ENCODE results near the gene TGIF1.
"Not testable (repeated sequence)": the region's sequence is repeated elsewhere in the genome, so short reads cannot be mapped to it uniquely, and the experiment has no call there.

TGIF1 gene

DNA sequence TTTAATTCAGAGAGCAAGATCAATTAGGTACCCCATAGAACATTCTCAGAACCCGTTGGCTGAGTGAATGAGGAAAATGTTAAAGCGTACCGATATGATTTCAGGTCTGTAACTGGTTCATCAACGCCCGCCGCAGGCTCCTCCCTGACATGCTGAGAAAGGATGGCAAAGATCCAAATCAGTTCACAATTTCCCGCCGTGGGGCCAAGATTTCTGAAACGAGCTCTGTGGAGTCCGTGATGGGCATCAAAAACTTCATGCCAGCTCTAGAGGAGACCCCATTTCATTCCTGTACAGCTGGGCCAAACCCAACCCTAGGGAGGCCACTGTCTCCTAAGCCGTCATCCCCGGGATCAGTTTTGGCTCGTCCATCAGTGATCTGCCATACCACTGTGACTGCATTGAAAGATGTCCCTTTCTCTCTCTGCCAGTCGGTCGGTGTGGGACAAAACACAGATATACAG is 7.3 kb downstream of the TGIF1 start:
- DNase-seq = no peak

DNA sequence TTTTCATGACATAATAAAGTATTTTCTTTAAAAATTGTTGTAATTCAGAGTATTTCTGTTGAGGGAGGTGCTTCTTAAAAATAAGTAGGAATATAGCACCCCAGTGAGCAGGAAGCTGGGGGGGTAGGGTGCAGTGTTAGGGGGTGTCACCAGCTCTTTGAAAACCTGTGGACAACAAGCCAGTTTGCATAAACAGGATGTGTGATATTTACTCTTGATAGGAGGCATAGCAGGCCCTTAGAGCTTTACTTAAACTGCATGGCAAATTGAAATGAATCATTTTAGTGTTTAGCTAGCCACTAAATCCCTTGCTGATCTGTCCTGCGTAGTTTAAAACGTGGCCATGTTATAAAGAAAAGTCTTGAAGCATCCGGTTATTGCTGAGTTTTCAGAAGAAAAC is 8.4 kb downstream of the TGIF1 start:
- DNase-seq = no peak

DNA sequence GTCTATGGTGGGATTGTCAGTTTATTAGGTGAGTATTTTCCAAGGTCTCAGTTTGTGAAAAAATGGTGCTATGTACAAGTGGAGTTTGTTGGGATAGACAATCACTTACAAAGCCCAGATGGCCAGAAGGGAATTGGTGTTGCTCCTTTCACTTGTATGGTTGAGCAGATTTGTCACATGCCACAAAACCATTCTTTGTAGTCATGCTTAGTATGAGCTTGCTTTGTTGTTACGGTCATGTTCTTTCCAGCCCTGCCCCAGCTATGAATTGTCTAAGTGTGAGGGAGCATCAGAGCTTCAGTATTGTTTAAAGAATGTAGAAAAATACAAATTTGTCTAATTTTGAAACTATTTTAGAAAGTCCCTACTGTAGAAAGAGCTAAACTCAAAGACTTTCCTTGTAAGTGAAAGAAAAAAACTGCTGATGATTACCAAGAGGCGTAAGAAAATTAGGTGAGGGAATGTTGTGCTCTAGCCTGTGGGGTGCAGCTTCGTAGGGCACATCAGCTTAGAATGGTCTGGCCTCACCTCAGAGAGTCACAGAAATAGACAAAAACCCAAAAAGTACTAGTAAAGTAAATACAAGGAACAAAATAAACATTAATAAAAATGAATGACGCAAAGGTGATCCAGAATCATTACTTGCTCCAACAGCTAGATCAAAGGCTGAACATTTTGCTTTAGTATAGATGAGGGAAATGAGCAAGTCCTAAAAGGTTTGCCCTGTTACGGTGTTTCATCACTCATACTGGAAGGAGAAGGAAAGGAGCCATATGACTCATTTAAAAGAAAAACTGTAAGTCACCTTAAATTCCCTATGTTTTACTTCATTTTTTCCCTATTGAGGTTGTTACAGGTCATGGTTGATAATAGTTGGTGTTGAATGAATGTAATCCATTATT is 9.2 kb downstream of the TGIF1 start:
- no peak for DNase-seq

DNA sequence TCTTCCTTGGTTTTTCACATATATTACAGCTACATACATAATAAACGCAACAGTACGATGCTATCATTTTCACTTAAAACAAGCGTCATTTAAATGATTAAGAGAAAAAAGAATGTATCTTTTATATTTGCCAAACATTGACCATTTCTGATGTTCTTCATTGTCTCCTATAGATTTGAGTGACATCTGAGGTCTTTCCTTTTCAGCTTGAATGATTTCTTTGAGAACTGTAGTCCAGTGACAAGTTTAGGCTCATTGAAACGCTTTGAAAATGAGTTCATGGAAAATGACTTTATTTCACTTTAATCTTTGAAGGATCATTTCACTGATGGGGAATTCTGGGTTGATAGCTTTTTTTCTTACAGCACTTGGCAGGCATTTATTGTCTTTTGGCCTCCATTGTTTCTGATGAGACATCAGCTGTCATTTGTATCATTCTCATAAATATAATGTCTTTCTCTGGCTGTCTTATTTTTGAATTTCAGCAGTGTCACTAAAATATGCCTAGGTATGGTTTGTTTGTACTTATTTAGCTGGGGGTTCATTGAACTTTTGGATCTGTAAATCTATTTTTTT is 10.9 kb downstream of the TGIF1 start:
- DNase-seq = no peak

DNA sequence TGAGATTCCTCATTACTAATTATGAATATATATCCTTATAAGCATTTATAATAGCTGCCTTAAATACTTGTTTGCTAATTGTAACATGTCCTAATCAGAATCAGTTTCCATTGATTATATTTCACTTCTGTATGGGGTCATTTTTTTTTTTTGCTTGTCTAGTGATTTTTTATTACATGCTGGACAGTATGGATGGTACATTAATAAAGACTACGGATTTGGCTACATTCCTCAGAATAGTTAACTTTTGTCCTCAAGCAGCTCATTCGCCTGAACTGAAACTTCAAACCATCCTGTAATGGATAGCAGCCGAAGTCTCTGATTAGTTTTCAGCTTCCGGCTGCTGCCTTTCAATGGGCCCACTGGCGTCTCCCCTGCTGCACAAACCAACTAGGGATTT is 11.7 kb downstream of the TGIF1 start:
- no peak for DNase-seq

DNA sequence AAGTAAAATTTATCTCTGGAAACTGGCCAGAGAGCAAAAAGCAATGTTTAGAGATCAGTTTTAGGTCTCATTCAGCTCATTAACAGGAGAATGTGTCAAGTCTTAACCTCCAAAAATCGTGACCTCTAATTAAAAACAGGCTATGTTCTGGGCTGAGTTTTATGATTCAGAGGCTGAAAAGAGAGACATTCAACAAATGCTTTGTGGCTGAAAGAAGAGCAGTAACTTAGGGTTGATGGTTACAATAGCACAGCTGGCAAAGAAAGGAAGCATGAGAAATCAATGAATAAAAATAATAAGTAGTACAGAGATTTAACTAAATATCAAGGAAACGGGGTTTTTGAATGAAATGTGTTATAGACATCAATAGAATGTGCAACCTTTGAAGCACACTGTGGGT is 13.1 kb downstream of the TGIF1 start:
- DNase-seq = no peak

DNA sequence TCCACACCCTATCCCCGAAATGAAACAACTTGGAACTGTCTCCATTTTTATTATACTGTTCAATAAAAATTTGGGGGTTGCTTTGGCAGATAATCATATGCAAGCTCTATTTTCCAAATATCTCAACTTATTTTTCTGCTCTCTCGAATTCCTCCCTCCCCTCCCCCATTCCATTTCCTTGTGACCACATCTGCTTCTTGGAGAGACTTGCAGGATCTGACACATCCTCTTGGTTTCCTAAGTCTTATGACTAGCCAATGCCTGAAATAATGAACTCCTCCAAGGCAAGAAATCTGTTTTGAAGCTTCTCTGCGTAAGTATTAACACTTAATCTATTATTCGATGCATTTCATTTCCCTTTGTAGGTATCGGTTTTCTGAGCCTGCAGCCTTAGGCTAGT is 16.1 kb downstream of the TGIF1 start:
- DNase-seq = no peak

DNA sequence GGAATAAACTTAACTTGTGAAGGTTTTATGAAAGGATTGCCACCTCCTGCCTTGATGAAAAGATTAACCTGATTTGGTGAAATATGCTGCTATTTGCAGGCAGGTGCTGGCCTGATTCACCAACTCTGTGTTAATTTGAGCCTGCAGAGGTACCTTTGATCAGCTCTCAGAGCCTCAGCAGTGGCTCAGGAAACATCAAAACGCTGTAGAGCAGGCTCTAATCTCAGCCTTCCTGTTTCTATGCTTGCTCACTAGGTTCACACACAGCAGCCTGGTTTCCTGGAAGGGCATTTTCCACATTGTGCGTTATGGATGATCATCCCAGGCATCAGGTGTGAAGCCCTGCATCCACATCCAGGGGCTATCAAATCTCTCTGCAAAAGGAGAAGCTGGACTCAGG is 16.9 kb downstream of the TGIF1 start:
- DNase-seq = no peak

DNA sequence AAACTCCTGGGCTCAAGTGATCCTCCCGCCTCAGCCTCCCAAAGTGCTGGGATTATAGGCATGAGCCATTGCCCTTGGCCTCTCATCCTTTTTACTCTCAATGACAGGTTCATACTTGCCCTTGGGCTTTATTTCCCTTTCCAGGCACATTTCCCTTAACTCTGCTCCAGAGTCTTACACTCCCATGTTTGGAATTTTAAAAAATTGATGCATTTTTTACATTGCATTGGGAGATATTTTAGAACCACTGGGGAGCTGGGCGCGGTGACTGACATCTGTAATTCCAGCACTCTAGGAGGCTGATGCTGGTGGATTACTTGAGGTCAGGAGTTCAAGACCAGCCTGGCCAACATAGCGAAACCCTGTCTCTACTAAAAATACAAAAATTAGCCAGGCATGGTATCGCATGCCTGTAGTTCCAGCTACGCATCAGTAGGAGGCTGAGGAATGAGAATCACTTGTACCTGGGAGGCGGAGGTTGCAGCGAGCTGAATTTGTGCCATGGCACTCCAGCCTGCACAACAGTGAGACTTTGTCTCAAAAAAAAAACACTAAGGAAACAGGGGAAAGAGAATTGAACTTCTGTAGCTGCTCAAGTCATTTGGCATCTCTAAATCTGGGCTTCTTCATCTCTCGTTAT is 18.2 kb downstream of the TGIF1 start:
- no peak for DNase-seq

DNA sequence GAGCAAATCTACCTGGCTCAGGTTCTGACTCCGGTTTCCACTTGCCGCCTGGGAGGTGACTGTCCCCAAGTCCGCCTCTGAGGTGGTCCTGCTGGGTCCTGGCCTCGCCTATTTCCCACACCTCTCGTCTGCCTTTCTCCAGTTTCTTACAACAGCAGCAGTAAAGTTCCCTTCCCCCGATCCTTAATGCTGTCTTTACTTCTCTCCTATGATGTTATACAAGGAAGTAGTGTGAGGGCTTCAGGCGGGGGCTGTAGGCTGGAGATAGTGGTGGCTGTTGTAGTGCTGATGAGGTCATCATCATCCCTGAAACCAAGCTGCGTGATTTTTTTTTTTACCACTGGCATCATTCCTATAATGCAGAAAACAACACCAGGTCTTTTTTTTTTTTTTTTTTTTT is 18.9 kb downstream of the TGIF1 start:
- DNase-seq = no peak

DNA sequence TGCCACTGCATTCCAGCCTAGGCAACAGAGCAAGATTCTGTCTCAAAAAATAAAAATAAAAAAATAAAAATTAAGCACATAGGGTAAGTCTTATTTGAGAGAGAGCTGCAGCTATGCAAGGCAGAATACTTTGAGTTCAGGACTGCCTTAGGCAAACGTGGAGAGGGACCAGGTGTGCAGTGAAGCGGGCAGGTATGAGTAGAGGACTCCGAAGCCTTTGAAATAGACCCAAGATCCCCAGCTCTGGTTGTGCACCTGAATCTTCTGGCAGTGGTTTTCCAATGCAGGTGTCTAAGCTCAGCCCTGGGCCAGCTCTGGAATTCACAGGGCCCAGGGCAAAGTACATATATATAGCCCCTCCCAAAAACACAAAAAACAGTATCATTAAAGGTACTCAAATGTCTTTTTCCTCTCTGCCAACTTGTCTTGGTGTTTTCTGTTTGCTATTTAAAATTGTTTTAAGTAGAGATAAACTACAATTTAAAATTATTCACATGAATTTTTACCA is 21.2 kb downstream of the TGIF1 start:
- no peak for DNase-seq

DNA sequence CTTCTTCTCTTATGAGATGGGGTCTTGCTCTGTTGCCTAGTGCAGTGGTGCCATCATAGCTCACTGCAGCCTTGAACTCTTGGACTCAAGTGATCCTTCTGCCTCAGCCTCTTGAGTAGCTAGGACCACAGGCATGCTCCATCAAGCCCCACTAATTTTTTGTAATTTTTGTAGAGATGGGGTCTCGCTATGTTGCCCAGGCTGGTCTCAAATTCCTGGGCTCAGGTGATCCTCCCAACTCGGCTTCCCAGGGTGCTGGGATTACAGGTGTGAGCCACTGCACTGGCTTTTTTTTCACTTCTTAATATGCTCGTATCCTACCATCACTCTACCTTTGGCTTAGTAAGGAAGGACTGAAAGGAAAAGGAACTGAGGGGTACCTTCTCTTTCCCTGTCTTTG is 22.1 kb downstream of the TGIF1 start:
- DNase-seq = not testable (repeated sequence)

DNA sequence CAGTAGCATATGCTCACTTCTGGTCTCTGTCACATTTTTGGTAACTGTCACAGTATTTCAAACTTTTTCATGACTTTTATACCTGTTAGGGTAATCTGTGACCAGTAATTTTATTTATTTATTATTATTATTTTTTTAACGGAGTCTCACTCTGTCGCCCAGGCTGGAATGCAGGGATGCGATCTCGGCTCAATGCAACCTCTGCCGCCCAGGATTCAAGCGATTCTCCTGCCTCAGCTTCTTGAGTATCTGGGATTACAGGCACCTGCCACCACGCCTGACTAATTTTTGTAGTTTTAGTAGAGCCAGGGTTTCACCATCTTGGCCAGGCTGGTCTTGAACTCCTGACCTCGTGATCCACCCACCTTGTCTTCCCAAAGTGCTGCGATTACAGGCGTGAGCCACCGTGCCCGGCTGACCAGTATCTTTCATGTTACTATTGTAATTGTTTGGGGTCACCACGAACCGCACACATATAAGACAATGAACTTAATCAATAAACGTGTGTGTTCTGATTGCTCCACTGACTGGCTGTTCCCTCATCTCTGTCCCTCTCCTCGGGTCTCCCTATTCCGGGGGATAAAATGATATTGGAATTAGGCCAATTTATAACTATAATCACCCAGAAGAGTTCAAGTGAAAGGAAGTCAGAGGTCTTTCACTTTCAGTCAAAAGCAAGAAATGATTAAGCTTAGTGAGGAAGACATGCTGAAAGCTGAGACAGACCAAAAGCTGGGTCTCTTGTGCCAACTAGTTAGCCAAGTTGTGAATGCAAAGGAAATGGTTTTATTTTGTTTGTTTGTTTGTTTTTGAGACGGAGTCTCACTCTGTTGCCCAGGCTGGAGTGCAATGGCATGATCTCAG is 22.9 kb downstream of the TGIF1 start:
- no peak for DNase-seq

DNA sequence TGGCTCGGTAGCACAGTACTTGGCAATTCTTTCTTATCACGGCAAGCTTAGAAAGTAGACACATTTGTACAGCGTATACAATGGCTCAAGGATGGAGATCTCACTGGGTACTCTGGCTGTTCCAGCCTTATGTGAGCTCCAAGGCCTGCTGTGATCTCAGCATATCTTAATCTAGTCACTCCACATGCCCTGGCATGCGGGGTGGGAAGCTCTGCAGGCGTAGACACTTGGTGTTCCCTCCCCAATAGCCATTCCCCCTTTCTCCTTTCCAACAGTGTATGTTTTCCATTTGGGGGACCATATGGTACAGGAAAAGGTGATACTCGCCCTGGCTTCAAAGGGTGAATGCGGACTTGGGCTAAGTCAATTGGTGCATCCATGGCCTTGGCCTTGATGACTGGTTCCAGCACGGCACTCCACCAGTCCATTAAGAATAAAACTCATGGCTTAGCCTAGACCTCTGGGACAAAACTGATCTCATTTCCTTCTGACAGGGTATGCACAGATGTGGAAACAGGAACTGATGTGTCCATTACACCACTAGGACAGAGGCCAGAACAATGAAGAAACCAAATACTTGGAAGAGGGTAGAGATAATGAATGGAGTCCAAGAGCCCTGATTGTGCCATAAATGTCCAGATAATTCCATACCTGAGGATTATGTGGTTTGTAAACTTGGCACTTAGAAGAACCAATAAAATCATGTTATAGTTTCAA is 28.4 kb downstream of the TGIF1 start:
- no peak for DNase-seq

DNA sequence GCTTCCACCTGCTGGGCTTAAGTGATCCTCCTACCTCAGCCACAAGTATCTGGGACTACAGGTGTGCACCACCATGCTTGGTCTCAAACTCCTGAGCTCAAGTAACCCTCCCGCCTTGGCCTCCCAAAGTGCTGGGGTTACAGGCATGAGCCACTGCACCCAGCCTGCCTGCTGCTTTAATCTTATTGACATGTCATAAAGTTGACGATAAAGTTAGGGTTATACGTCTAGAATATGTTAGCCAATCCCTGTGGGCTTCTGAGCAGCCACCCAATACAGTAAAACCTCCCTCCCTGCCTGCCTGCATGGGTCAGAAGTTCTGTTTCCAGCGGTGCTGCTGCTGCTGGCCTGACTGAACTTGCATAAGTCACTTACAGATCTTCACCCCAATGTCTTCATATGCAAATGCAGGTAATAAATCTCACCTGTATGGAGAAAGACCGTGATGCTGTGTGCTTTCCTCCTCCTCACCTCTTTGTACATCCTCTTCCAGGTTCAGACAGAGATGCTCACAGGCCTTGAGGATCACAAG is 30.1 kb downstream of the TGIF1 start:
- no peak for DNase-seq

DNA sequence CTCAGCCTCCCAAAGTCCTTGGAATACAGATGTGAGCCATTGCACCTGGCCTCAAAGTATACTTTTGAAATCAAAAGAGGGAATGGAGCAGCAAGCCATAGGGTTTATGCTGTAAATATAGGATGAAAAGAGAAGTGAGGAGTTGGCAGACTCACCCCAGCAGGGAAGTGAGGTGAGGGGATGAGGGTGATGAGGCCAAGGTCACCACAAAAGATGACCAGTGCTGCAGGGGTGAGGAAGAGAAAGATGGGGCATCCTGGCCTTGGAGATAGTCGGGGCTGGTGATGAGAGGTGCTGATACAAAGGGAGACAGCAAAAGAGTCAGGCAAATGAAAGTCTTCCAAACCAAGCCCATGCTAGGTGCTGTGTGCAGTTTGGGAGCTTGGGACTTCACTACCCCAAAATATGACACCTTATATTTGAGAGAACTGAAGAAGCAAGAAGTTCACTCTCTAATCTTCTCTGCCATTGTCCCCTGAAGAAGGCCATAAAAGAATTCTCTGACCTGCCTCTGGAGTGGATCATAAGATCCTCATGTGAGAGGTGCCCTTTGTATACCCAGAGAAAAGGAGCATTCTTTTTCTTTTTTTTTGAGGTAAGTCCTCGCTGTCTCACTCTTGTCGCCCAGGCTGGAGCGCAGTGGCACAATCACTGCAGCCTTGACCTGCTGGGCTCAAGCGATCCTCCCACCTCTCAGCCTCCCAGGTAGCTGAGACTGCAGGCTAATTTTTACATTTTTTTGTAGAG is 31.0 kb downstream of the TGIF1 start:
- no peak for DNase-seq

DNA sequence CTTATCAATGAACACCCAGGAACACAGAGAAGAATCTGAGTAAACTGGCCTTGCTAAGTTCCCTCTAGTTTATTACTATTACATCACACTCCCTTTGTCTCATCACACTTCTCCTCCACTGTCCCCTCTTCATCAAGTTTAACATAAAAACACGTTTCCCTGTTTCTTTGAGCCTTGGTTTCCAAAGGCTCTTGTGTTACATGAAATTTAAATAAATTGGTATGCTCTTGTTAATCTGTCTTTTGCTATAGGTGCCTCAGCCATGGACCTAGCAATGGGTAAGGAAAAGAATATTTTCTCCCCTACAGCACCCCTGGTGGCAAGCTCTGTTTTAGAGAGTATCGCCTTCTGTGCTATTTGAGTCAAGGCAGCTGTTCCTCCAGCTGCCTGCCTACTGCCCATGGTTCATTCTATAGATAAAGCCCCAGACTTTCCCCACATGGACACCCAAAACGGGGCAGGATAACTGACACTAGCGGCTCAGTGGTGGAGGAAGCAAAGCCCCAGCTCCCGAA is 31.8 kb downstream of the TGIF1 start:
- DNase-seq = no peak

DNA sequence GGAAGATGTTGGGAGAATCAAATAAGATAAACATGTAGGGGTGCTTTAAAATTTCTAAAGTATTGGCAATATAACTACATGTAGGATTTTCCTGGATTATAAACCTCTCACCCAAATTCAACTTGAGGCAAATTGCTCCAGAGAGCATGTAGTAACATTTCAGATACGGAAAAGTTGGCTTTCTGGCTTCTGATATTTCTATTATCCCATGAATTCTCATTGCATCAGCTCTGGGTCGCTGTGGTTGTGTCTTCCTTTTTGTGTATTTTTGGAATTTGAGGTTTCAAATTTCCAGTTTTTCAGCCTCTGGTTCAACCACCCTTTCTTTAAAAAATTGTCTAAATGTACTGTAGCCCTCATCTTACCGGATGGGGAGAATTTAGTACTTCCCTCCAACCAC is 32.3 kb downstream of the TGIF1 start:
- no peak for DNase-seq

DNA sequence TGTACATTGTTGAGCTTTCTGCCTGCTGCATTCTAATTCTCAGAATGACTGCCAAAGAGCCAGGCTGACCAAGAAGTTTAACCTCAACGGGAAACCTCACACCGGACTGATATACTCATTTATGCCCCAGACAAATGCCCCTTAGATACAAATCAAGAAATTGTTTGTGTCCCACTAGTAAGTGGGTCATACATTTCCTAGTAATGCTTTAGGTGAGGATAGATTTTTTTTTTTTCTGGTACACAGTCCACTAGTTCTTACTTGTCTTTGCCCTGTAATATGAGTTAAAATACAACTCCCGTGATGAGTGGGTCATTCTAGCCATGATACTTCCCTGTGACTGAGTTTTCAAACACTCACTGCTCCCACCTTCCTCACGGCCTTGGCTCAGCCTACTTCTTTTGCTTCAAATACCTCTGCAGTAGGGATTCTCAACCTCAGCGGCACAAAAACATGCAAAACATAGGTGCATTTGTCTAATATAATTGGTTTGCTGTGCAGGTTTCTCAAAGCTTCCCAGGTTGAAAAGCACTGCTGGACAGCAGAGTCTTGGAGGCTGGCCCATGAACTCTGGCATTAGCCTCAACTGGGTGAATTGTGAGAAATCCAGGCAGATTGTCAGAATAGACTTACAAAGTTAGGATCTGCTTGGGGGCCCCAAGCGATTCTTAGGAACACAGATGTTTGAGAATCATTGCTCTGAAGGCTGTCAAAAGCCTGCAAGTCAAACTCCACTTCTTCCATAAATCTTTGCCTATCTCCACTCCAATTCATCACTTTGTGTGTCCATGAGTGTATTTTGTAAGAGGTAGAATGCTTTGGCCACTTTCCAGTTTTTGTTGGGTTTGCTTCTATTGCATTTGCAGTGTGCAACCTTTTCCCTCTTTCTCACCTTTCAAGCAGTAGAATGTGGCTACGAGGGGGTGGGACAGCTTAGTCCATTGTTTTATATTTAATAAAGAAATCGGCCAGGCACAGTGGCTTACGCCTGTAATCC is 35.5 kb downstream of the TGIF1 start:
- DNase-seq = no peak

DNA sequence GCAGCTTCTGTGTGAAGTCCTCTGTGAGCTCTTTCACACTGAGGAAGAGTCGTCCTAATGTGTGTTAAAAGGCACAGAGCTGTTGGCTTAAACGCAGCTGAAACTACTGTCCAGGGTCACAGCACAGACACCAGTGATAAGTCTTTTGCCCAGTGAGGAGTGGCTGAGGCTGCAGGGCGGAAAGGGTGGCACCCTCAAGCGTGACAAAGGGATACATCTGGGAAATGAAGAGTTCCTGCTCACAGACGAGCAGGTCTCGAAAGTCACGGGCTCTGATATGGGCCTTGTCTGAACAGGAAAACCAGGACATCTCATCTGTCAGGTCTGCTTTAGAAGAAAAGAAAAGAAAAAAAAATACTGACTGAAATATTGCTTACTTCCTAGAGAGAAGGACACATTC is 36.5 kb downstream of the TGIF1 start:
- no peak for DNase-seq

All from activated CD8-positive, alpha-beta memory T cell treated with anti-CD3 and anti-CD28 coated beads, Interleukin-2, amount 50 U/mL, for 48 hours (primary cell).